H1 (cell line): ENCODE results near the gene CPA1. TPM values are rescaled to one million over a fixed set of nuclear protein-coding genes. Genes with fewer than 3 reads are reported as not detected.

ENCODE experiments used
- CTCF ChIA-PET: fragments of 300-600 bp; sonication (Branson Sonifier 250); formaldehyde crosslinking; loops from one replicate; lab custom pipeline; 2021; ENCODE audit not compliant: partially characterized antibody; lab: Charles Lee
- POLR2A ChIA-PET: fragments of 300-600 bp; sonication (Branson Sonifier 250); formaldehyde crosslinking; loops from one replicate; lab custom pipeline; 2021; ENCODE audit warnings: inconsistent platforms; ENCODE audit not compliant: partially characterized antibody; lab: Charles Lee
- DNase-seq, 2 experiments: peaks; one replicate each; pipeline versions ENCODE4 v3.0.0 to v3.0.0-alpha.2; 2010 to 2022; ENCODE audit warnings: low spot score in 2 of 2, low read depth in 1 of 2, mixed read lengths in 1 of 2
- FAIRE-seq: peaks from 2 replicates; lab custom pipeline; 2011; peaks lifted over from hg19 to GRCh38; lab: Jason Lieb, UNC
- H2AFZ ChIP-seq: 2 replicates; pipeline ENCODE4 v1.8.1; 2012; ENCODE audit warnings: low read length, inconsistent platforms
- H2AK5ac ChIP-seq: 2 replicates; pipeline ENCODE4 v1.6.1; 2013; ENCODE audit warnings: low read depth, low read length
- H2BK120ac ChIP-seq: replicated peaks from 2 replicates; pipeline ENCODE3; 2013; ENCODE audit warnings: low read depth, low read length, inconsistent platforms
- H2BK12ac ChIP-seq: 2 replicates; pipeline ENCODE4 v1.6.1; 2013; ENCODE audit warnings: low read depth, low read length
- H2BK15ac ChIP-seq: 2 replicates; pipeline ENCODE4 v1.6.1; 2013; ENCODE audit warnings: low read length
- H2BK20ac ChIP-seq: 2 replicates; pipeline ENCODE4 v1.6.1; 2013; ENCODE audit warnings: low read length
- H2BK5ac ChIP-seq: 2 replicates; pipeline ENCODE4 v1.6.1; 2013; ENCODE audit warnings: low read depth, low read length
- H3K14ac ChIP-seq: 2 replicates; pipeline ENCODE4 v1.6.1; 2013; ENCODE audit warnings: inconsistent platforms; ENCODE audit not compliant: insufficient read length
- H3K18ac ChIP-seq: 2 replicates; pipeline ENCODE4 v1.6.1; 2013; ENCODE audit warnings: low read length; ENCODE audit errors: extremely low read depth
- H3K23ac ChIP-seq: 2 replicates; pipeline ENCODE4 v1.6.1; 2013; ENCODE audit warnings: inconsistent platforms; ENCODE audit not compliant: insufficient read length
- H3K23me2 ChIP-seq: 2 replicates; pipeline ENCODE4 v1.6.1; 2013; ENCODE audit warnings: low read depth, low read length
- H3K27ac ChIP-seq: 2 replicates; pipeline ENCODE4 v1.6.1; 2011; ENCODE audit warnings: low read depth, low read length, inconsistent platforms
- H3K27me3 ChIP-seq, 4 experiments: replicated peaks in 1 of 4; 1 replicate in 1 of 4; 2 replicates in 3 of 4; pipeline versions ENCODE4 v1.6.1 to v1.8.1; 2011 to 2013; ENCODE audit warnings: low read length in 3 of 4, mild to moderate bottlenecking in 3 of 4, inconsistent platforms in 2 of 4, mixed read lengths in 2 of 4, moderate library complexity in 1 of 4; ENCODE audit not compliant: control insufficient read depth in 3 of 4, insufficient read depth in 3 of 4; ENCODE audit errors: extremely low read depth in 1 of 4
- H3K36me3 ChIP-seq, 4 experiments: 2 replicates each; pipeline versions ENCODE4 v1.6.1 to v1.8.1; 2011 to 2013; ENCODE audit warnings: mild to moderate bottlenecking in 4 of 4, low read length in 3 of 4, moderate library complexity in 2 of 4, control low read depth in 1 of 4, inconsistent platforms in 1 of 4; ENCODE audit not compliant: insufficient read depth in 4 of 4, control insufficient read depth in 2 of 4
- H3K4ac ChIP-seq: replicated peaks from 2 replicates; pipeline ENCODE3; 2013; ENCODE audit warnings: low read length, low read depth, mixed read lengths, inconsistent platforms; ENCODE audit not compliant: insufficient read length
- H3K4me1 ChIP-seq, 4 experiments: replicated peaks in 1 of 4; 1 replicate in 1 of 4; 2 replicates in 3 of 4; pipeline versions ENCODE4 v1.6.1 to v1.8.1; 2011 to 2013; ENCODE audit warnings: low read length in 3 of 4, inconsistent platforms in 2 of 4, mixed read lengths in 1 of 4; ENCODE audit not compliant: insufficient read depth in 4 of 4, control insufficient read depth in 3 of 4
- H3K4me2 ChIP-seq, 2 experiments: 2 replicates each; pipeline versions ENCODE4 v1.6.1 to v1.8.1; 2011 to 2013; ENCODE audit warnings: low read depth in 2 of 2, low read length in 2 of 2, control low read depth in 1 of 2, inconsistent platforms in 1 of 2, mild to moderate bottlenecking in 1 of 2; ENCODE audit not compliant: insufficient read depth in 1 of 2
- H3K4me3 ChIP-seq, 4 experiments: fragments of 200-600, 300-600 bp in 1 of 4; sonication (generic), shearing (Covaris generic), sonication (Bioruptor Twin) in 1 of 4; 2 replicates each; pipeline versions ENCODE4 v1.5.1 to v1.8.1; 2011 to 2016; ENCODE audit warnings: low read length in 4 of 4, low read depth in 3 of 4, control low read depth in 2 of 4, inconsistent platforms in 2 of 4, mild to moderate bottlenecking in 2 of 4, mixed read lengths in 1 of 4, moderate library complexity in 1 of 4; ENCODE audit not compliant: insufficient read depth in 2 of 4; ENCODE audit errors: extremely low read depth in 1 of 4
- H3K56ac ChIP-seq: replicated peaks from 2 replicates; pipeline ENCODE3; 2013; ENCODE audit warnings: low read depth, mild to moderate bottlenecking, mixed read lengths, low read length, inconsistent platforms; ENCODE audit not compliant: insufficient read length
- H3K79me1 ChIP-seq: 2 replicates; pipeline ENCODE4 v1.6.1; 2013; ENCODE audit warnings: low read depth, low read length, control low read depth
- H3K79me2 ChIP-seq, 2 experiments: 2 replicates each; pipeline versions ENCODE4 v1.6.1 to v1.8.1; 2012 to 2013; ENCODE audit warnings: low read length in 2 of 2, mild to moderate bottlenecking in 2 of 2, inconsistent platforms in 1 of 2; ENCODE audit not compliant: insufficient read depth in 2 of 2, control insufficient read depth in 1 of 2
- H3K9ac ChIP-seq, 4 experiments: replicated peaks in 1 of 4; 1 replicate in 1 of 4; 2 replicates in 3 of 4; pipeline versions ENCODE4 v1.6.1 to v1.8.1; 2011 to 2013; ENCODE audit warnings: low read depth in 3 of 4, low read length in 3 of 4, control low read depth in 2 of 4, mild to moderate bottlenecking in 2 of 4, moderate library complexity in 2 of 4, inconsistent platforms in 1 of 4; ENCODE audit errors: extremely low read depth in 1 of 4
- H3K9me3 ChIP-seq, 2 experiments: 2 replicates each; pipeline versions ENCODE4 v1.6.1 to v1.8.1; 2012 to 2013; ENCODE audit warnings: mild to moderate bottlenecking in 2 of 2, moderate library complexity in 2 of 2, control low read depth in 1 of 2, inconsistent platforms in 1 of 2, low read depth in 1 of 2, low read length in 1 of 2, mixed read lengths in 1 of 2; ENCODE audit not compliant: insufficient read depth in 2 of 2
- H4K20me1 ChIP-seq, 2 experiments: replicated peaks in 1 of 2; 2 replicates each; pipeline versions ENCODE3 to v1.8.1; 2011 to 2013; ENCODE audit warnings: inconsistent platforms in 2 of 2, low read length in 2 of 2, mild to moderate bottlenecking in 1 of 2; ENCODE audit not compliant: insufficient read depth in 2 of 2, control insufficient read depth in 1 of 2
- H4K5ac ChIP-seq: 2 replicates; pipeline ENCODE4 v1.6.1; 2013; ENCODE audit warnings: low read length, low read depth, mixed read lengths, inconsistent platforms; ENCODE audit not compliant: insufficient read length
- H4K8ac ChIP-seq: 2 replicates; pipeline ENCODE4 v1.8.0; 2013; ENCODE audit warnings: mild to moderate bottlenecking, moderate library complexity, low read length, inconsistent platforms; ENCODE audit not compliant: insufficient read depth; ENCODE audit errors: extremely low read depth
- H4K91ac ChIP-seq: replicated peaks from 2 replicates; pipeline ENCODE3; 2013; ENCODE audit warnings: low read length, mixed read lengths, inconsistent platforms; ENCODE audit not compliant: insufficient read length
- CEBPB ChIP-seq: IDR thresholded peaks from 2 replicates; pipeline ENCODE4 v1.6.1; 2012; ENCODE audit warnings: low read depth, low read length
- CHD2 ChIP-seq: IDR thresholded peaks from 2 replicates; pipeline ENCODE4 v1.6.1; 2012; ENCODE audit warnings: low read length, improper control_type of control experiment
- EZH2 ChIP-seq: fragments of 200-600 bp; sonication (generic); IDR thresholded peaks from 2 replicates; pipeline ENCODE4 v1.7.1; 2012; ENCODE audit warnings: low read depth, mild to moderate bottlenecking, moderate library complexity, low read length, inconsistent platforms; ENCODE audit not compliant: severe bottlenecking
- FOSL1 ChIP-seq: IDR thresholded peaks from 2 replicates; pipeline ENCODE4 v1.6.1; 2011; ENCODE audit warnings: mild to moderate bottlenecking, low read depth, low read length, moderate library complexity; ENCODE audit not compliant: insufficient read depth
- GTF2F1 ChIP-seq: IDR thresholded peaks from 2 replicates; pipeline ENCODE4 v1.6.1; 2012; ENCODE audit warnings: low read depth, low read length, improper control_type of control experiment, borderline replicate concordance
- RAD21 ChIP-seq, 2 experiments: IDR thresholded peaks in 1 of 2; conservative IDR thresholded peaks in 1 of 2; 2 replicates each; pipeline ENCODE4 v1.6.1; 2011; ENCODE audit warnings: low read depth in 2 of 2, low read length in 2 of 2, improper control_type of control experiment in 1 of 2, inconsistent platforms in 1 of 2, mild to moderate bottlenecking in 1 of 2, moderate library complexity in 1 of 2
- RFX5 ChIP-seq: IDR thresholded peaks from 2 replicates; pipeline ENCODE4 v1.6.1; 2011; ENCODE audit warnings: low read depth, low read length, improper control_type of control experiment, borderline replicate concordance
- TAF7 ChIP-seq: optimal IDR thresholded peaks from 2 replicates; pipeline ENCODE3; 2011; ENCODE audit warnings: low read depth, mild to moderate bottlenecking, inconsistent platforms, low read length, moderate library complexity, borderline replicate concordance
- TCF12 ChIP-seq: IDR thresholded peaks from 2 replicates; pipeline ENCODE4 v1.6.1; 2011; ENCODE audit warnings: low read depth, mild to moderate bottlenecking, low read length
- WGBS, 2 experiments: shearing (Covaris generic) in 1 of 2; methylation state at CpG; one replicate each; pipeline versions ENCODE4 v1.1.6 to v1.1.7; 2013 to 2015; ENCODE audit warnings: low lambda C conversion rate in 2 of 2, mixed read lengths in 2 of 2, inconsistent platforms in 1 of 2, low coverage in 1 of 2, missing lambda C conversion rate in 1 of 2; ENCODE audit not compliant: insufficient replicate concordance in 2 of 2, insufficient coverage in 1 of 2, insufficient read length in 1 of 2; ENCODE audit errors: extremely low coverage in 1 of 2, missing lambda C conversion rate in 1 of 2; 5-methylcytosine and 5-hydroxymethylcytosine counted together
- polyA plus RNA-seq, 7 experiments: library from polyadenylated mRNA; depleted of rRNA in 3 of 7; stranded (reverse) in 5 of 7; unstranded in 2 of 7; fragments of >200 nt in 5 of 7; fragments of 200-250 nt in 2 of 7; gene quantifications; 1 replicate in 5 of 7; 2 replicates in 1 of 7; 4 replicates in 1 of 7; pipeline versions ENCODE4 v1.2.1 to v1.2.3, GENCODE V29; 2011 to 2013; ENCODE audit warnings: missing spikeins in 2 of 7, mixed read lengths in 2 of 7
- total RNA-seq: library from RNA; stranded (reverse); fragmentation: NEBNext Ultra II Directional; extraction: Animal tissue kit (Norgen Biotek cat#: 25700); gene quantifications from 2 replicates; pipeline ENCODE4 v1.2.1, GENCODE V29; 2021
- TF ChIP-seq, protein P1 (sequence below): IDR thresholded peaks from 2 replicates; pipeline ENCODE4 v1.6.1; 2012; ENCODE audit warnings: low read length, inconsistent platforms

Gene CPA1
- total and polyA plus RNA-seq, 2 of the 8 experiments (the other 6 are each of a cell fraction or from before 2014, with no cell fraction given), result not detected

DNA sequence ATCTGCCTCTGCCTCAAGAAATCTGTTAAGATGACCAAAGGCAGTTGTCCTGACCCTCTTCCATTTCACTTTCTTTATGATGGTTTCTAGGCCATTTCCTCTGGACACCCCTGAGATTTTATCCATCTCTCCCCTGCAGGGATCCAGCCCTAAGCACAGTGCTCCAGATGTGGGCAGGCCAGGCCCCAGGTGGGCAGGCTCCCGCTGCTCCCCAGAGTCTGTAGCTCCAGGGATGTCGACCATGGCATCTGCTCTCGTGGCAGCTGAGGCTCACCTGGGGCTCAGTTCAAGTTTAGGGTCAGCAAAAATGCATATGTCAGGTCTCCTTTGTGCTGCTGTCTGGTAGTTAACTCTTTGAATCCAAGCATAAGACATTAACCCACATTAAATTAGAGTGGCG, 48.7 kb downstream of the CPA1 start:
- Histone ChIP-seq H3K9ac (no peak overlapping the region), H3K18ac (no peak overlapping the region), H2BK5ac (no peak overlapping the region), H3K23ac (no peak overlapping the region), H3K4me1 (no peaks in the 10 kb centered on the region; a peak in 1 of 7 replicates), H3K4me2 (no peak overlapping the region), H3K4me3 (no peak overlapping the region), H3K36me3 (no peaks in the 10 kb centered on the region), H3K9me3 (no peaks in the 10 kb centered on the region), H2BK12ac (no peak overlapping the region), H3K27me3 (no peaks in the 10 kb centered on the region), H3K4ac (no peak overlapping the region), H4K91ac (no peak overlapping the region), H2BK120ac (no peak overlapping the region), H4K5ac (no peak overlapping the region), H3K14ac (no peak overlapping the region), H3K79me2 (no peaks in the 10 kb centered on the region), H2BK15ac (no peak overlapping the region), H4K20me1 (no peaks in the 10 kb centered on the region), H2AK5ac (no peak overlapping the region), H3K79me1 (no peaks in the 10 kb centered on the region), H3K27ac (no peak overlapping the region), H3K23me2 (no peaks in the 10 kb centered on the region; the same call in 1 of the 2 replicates), H2AFZ (no peak overlapping the region), H3K56ac (no peak overlapping the region), H4K8ac (no peak overlapping the region), H2BK20ac (no peak overlapping the region)
- whole genome bisulfite sequencing, 2 experiments, result 87% methylated on average over 4 of the region's 4 CpGs; no CpG with 5 or more reads in 1 of the 2 experiments
- no peak for FAIRE-seq
- CTCF ChIA-PET, result interaction anchor here (1.0 kb wide), 1 partner anchor 9 kb away, joined by 3 read pairs; no protein-coding TSS in a partner anchor
- DNase-seq, result no peak
- TF ChIP-seq RFX5, result no peak
- no peak for TF ChIP-seq TAF7
- TF ChIP-seq GTF2F1, result no peak
- TF ChIP-seq FOSL1, result no peak
- no peak for TF ChIP-seq CHD2
- TF ChIP-seq EZH2, result no peak
- TF ChIP-seq, protein P1, sequence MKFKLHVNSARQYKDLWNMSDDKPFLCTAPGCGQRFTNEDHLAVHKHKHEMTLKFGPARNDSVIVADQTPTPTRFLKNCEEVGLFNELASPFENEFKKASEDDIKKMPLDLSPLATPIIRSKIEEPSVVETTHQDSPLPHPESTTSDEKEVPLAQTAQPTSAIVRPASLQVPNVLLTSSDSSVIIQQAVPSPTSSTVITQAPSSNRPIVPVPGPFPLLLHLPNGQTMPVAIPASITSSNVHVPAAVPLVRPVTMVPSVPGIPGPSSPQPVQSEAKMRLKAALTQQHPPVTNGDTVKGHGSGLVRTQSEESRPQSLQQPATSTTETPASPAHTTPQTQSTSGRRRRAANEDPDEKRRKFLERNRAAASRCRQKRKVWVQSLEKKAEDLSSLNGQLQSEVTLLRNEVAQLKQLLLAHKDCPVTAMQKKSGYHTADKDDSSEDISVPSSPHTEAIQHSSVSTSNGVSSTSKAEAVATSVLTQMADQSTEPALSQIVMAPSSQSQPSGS, result no peak
- TF ChIP-seq CEBPB, result no peak
- no peak for TF ChIP-seq TCF12
- TF ChIP-seq RAD21 (IDR thresholded peaks at IDR 0.05 in 1 of 2, conservative IDR thresholded peaks at IDR 0.05 in 1 of 2; ENCODE audit: low read depth in 2 of 2, low read length in 2 of 2), result no peak
- POLR2A ChIA-PET, result interaction anchor here (0.6 to 1.8 kb wide), 2 partner anchors 9 to 27 kb away, joined by 3 read pairs; no protein-coding TSS in a partner anchor
